ENCODE results near the gene FAM228A.
"Not testable (repeated sequence)": the region's sequence is repeated elsewhere in the genome, so short reads cannot be mapped to it uniquely, and the experiment has no call there.

The FAM228A gene

DNA sequence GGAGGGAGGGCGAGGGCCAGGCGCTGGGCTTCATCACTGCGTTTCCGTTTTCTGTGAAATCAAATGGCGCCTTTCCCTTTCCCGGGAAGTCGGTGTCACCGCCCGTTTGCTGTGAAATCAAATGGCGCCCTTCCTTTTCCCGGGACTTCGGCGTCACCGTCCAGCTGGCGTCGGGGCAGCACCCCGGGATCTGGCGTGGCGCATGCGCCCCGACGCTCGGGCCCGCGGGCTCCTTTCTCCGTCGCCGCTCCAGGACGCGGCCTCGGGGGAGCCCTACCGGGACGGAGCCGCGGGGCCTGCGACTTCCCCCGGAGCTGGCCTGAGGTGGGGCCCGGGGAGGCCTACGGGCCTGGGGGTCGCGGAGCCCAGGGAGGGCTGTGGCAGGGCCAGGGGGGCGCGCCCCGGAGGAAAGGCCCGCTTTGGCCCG lies at the start of gene FAM228A:
FAM228A (plus strand) TSS at position 203 of the 427 bp plus-strand sequence. CDS start 428 bp downstream, outside the sequence.
- no peak for DNase-seq

DNA sequence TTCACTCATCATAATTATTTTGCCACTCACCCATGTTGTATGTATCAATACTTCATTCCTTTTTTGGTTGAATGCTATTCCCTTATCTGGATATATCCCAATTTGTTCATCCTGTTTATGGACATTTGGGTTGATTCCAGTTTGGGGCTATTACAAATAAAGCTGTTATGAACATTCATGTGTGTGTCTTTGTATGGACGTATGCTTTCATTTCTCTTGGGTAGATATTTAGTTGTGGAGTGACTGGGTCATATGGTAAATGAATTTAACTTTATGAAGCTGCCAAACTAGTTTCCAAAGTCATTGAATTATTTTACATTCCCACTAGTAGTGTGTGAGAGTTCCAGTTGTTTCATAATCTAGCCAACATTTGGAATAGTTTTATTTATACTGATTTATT lies 48.9 kb upstream of the FAM228A start:
- no peak for DNase-seq

DNA sequence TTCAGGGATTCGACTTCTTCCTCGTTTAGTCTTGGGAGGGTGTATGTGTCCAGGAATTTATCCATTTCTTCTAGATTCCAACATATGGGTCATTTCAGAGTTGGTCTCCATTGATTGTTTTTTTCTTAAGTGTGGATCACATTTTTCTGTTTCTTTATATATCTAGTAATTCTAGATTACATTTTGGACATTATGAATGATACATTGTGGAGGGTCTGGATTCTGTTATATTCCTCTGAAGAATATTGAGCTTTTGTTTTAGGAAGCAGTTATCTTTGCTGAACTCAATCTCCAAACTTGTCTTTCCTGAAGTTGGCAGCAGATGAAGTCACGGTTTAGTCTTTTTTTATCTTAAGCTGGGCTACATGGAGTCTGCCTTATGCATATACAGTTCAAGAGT lies 42.3 kb upstream of the FAM228A start:
- no peak for DNase-seq

DNA sequence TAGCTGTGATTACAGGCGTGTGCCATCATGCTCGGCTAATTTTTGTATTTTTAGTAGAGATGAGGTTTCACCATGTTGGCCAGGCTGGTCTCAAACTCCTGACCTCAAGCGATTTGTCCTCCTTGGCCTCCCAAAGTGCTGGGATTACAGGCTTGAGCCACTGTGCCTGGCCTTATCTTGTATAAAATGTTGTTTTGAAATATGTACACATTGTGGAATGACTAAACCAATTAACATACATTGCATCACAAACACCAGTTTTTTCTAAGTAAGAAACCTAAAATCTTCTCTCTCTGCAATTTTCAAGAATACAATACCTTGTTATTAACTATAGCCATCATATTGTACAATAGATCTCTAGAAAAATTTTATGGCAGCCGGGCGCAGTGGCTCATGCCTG lies 34.5 kb upstream of the FAM228A start:
- not testable (repeated sequence) for DNase-seq

GRCh38 chr2:24147364-24147763 lies 27.5 kb upstream of the FAM228A start:
- DNase-seq, result no peak

DNA sequence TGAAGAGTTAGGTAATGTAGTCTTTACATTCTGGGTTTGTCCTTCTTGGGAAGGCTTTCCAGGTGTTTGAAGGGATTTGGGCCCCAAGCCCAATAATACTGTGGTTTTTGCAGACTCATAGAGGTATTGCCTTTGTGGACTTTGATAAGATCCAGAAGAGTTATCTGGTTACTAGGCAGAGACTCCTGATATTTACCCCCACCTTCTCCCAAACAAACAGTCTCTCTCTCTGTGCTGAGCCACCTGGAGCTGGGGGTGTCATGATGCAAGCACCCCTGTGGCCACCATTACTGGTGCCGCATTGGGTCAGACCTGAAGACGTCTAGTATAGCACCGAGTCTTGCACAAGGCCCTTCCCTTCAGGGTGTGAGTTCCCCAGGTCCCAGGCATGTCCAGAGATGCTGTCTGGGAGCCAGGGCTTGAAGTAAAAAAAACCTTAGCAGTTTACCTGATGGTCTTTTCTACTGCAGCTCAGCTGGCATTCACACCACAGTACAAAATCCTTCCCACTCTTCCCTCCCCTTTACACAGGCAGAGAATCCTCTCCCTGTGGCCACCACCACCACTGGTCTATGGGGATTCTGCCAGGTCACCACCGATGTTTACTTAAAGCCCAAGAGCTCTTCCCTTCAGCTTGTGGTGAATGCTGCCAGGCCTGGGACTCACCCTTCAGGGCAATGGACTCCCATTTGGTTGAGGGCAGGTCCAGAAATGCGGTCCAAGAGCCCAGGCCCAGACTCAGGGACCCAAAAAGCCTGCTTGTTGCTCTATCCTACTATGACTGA lies 22.2 kb upstream of the FAM228A start:
- DNase-seq, result no peak

- no peak for DNase-seq
These were observed 21.4 kb upstream of the FAM228A start for GRCh38 chr2:24153478-24153877.

- no peak for DNase-seq
These were observed 16.7 kb upstream of the FAM228A start for GRCh38 chr2:24158131-24158530.

DNA sequence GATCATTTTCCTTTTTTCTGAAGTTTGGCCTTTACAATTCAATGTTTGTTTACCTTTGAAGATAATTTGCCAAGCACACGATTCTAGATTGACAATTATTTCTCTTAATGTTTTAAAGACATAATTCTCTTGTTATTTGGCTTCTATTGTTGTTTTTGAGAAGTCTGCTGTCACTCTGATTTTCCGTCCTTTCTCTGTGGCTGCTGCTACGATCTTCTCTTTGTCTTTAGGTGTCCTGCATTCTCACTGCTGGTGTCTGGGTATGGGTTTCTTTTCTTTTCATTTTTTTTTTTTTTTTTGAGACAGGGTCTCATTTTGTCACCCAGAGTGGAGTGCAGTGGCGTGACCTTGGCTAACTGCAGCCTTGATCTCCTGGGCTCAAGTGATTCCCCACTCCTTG lies 15.1 kb upstream of the FAM228A start:
- no peak for DNase-seq

DNA sequence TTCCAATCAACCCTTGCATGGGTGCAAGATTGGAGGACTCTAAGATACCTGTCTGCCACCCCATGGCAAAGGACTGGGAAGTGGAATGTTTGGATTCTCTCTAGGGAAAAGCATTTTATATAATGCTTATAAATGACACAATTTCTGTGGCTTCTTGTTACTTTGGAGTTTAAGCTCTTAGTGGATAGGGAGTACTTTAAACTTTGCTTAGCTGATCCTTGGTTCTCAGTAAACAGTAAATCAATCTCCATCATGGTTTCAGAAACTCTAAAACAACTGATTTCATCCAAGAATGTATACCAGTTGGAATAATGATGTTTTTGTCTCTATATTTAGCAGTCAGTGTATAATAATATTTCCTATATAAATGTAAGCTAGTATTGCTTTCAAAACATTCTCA lies 14.1 kb upstream of the FAM228A start:
- DNase-seq, result no peak

GRCh38 chr2:24162494-24162893 lies 12.4 kb upstream of the FAM228A start:
- no peak for DNase-seq

- no peak for DNase-seq
These were observed 11.7 kb upstream of the FAM228A start for GRCh38 chr2:24163186-24163585.

DNA sequence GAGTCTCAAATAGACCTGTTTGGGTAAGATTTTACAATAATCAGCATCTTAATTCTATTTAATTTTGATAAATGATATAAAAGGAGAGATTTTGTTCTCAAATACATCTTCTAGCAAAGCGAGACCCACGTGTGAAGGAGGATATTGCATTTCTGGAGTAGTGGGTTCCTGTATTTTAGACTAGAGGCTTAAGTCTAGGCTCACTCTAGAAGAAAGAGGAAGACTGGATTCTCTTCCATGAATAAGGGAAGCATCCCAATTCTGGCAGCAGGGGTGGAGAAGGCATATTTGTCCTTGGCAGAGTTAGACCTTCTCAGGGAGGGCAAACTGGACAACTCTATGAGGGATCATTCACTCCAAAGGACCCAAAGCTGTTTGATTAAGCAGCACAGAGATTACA lies 11.3 kb upstream of the FAM228A start:
- DNase-seq, result no peak

- DNase-seq, result peak; percentile 65
These were observed 10.4 kb upstream of the FAM228A start for GRCh38 chr2:24164416-24164973.

DNA sequence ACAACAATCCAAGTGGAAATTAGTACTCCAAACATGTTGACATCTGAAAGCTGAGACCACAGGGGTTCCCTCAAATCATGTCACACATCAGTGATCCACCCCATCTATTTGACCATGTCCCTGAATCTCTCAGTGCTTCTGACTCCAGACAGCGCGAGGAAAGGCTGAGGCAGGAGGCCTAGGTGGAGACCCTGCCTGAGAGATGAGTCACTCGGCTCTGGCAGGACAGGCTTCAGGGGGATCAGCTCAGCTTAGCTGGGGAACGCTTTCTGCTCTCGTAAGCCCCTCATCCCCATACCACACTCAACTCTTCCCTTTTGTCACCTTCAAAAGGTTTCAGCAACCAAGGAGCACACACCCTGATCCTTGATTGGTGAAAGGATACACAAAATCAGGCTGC lies 5.8 kb upstream of the FAM228A start:
- no peak for DNase-seq

DNA sequence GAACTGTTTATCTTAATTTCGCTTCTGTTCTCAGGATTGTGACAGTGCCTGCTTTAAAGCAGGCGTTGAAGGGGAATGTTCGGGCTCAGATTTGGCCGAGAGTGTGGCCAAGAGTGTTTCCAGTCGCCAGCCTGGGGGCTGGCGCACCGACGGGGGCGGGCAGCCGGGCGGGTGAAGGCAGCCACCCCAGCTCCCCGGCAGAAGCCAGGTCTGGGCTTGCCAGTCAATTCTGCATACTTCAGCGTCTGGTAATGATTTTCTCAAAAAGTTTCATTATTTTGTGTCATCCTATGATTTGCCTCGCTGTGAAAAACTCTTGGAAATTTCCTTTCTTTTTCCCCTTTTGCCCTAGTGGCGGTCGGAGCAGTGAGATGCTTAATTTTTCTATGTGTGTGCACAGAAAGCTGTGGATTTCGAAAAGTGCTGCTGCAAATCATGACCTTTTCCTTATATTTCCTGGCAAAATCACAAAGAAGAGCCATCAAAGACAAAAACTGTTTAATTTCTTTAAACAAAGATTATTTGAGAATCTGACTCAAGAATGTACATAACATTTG lies 856 bp downstream of the FAM228A start:
- DNase-seq, result no peak

DNA sequence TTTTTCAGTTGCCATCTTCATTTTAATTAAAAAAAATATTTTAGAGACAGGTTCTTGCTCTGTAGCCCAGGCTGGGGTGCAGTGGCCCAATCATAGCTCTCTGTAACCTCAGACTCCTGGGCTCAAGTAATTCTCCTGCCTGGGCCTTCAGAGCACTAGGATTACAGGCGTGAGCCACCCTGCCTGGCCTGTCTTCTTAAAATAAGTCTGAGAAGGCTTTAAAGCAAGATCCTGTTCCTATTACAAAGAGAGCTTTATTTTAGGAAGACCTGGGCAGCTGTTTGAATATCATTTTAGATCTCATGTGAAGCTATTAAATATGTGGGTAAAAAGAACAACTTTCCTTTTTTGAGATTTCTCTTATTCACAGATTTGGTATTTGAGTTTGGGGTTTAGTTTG lies 1.5 kb downstream of the FAM228A start:
- no peak for DNase-seq

DNA sequence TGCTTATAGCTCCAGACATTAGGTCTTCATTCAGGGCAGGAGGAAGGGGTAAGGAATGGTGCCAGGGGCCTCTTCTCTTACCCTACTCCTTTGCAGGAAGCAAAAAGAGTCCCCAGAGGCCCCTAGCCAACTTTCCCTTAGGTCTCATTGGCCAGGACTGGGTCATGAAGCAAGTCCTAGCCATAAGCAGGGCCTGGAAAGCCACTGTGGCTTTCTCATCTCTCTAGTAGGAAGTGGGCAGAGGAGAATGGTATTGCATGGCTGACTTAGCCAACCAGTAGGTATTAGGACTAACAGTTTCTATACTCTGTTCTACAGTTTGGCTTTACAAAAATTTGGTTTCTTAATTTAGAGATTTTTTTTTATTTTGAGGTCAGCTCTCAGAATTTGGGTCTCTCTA lies 4.8 kb downstream of the FAM228A start:
- DNase-seq, result no peak

DNA sequence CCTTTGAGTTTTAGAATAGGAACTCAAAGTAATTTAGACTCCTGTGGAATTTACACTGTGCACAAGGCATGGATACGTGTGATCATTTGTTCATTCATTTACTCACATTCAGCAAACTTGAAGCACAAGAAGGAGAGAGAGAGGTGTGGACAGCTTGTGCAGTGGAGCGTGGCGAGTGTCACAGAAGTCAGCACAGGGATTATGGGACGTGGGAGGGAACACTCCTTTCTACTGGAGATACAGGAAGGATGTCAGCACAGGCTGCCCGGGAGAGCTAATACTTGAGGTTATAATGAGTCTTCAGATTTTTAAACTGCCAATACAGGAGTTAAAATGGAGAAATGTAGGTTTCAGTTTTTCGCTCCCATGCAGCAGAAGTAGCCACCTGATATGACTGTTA lies 7.0 kb downstream of the FAM228A start:
- no peak for DNase-seq

GRCh38 chr2:24182507-24182906 lies 7.7 kb downstream of the FAM228A start:
- no peak for DNase-seq

DNA sequence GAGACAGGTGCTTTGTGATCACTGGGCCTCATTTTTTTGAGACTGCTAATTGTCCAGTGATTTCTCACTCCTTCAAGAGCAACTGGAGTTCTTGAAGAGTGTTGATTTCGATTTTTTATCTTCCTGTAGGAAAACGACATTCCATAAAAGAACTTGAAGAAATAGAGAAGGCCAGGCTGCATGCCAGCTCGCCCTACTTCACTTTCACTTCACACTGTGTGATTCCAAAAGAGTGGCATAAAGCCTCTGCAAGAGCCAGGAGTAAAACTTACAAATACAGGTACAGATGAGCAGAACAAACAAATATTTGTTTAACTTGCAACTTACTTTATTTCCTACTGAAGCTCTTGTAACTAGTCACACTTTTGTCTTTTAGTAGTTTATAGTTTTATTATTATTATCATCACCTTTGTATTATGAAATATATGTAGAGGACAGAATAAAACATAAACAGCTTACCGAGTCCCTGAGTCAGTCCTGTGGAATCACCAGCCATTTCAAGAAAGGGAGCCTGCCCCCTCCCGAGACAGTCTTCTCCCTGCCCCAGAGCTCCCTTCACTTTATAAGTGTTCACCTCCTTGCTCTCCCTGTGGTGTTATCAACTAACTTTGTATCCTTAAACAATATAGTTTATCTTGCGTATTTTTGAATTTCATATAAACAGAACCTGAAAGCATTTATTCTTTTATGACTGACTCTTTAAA lies 8.7 kb downstream of the FAM228A start:
- no peak for DNase-seq

GRCh38 chr2:24189551-24189950 lies 14.7 kb downstream of the FAM228A start:
- no peak for DNase-seq

- DNase-seq, result no peak
These were observed 15.7 kb downstream of the FAM228A start for GRCh38 chr2:24190503-24190902.

- no peak for DNase-seq
These were observed 16.3 kb downstream of the FAM228A start for GRCh38 chr2:24191156-24191555.

All from activated CD4-positive, alpha-beta T cell treated with anti-CD3 and anti-CD28 coated beads for 48 hours (primary cell).